GM23338 (cell line): ENCODE measurements around the gene CDH5. TPM values are rescaled to one million over a fixed set of nuclear protein-coding genes. Genes with fewer than 3 reads are reported as not detected.

Experiments used
- ATAC-seq: fragments of 200-7000 bp; cut with Tn5 transposase; 3 replicates; pipeline ENCODE4 v1.9.1; 2020
- DNase-seq: peaks from one replicate; pipeline ENCODE4 v3.0.0-alpha.2; 2015; ENCODE audit warnings: low spot score
- H2AFZ ChIP-seq: fragments of 200-600 bp; sonication (generic); 2 replicates; pipeline ENCODE4 v1.8.0; 2016; ENCODE audit warnings: antibody characterized with exemption, mild to moderate bottlenecking, moderate library complexity
- H3F3A ChIP-seq: fragments of 200-600 bp; sonication (generic); replicated peaks from 2 replicates; pipeline ENCODE4 v1.8.0; 2017; ENCODE audit warnings: antibody characterized with exemption, mixed run types, low read depth
- H3K27ac ChIP-seq: fragments of 200-600 bp; sonication (generic); 2 replicates; pipeline ENCODE4 v1.6.1; 2016; ENCODE audit warnings: low read depth
- H3K27me3 ChIP-seq: fragments of 200-600 bp; sonication (generic); 2 replicates; pipeline ENCODE4 v1.8.0; 2016; ENCODE audit warnings: mild to moderate bottlenecking, mixed run types, moderate library complexity; ENCODE audit not compliant: insufficient read depth
- H3K36me3 ChIP-seq: fragments of 200-600 bp; sonication (generic); 2 replicates; pipeline ENCODE4 v1.8.0; 2016; ENCODE audit warnings: mild to moderate bottlenecking; ENCODE audit not compliant: insufficient read depth
- H3K4me1 ChIP-seq: fragments of 200-600 bp; sonication (generic); 2 replicates; pipeline ENCODE4 v1.8.0; 2016; ENCODE audit warnings: mild to moderate bottlenecking, moderate library complexity; ENCODE audit not compliant: insufficient read depth
- H3K4me2 ChIP-seq: fragments of 200-600 bp; sonication (generic); 2 replicates; pipeline ENCODE4 v1.7.1; 2017; ENCODE audit warnings: mixed run types
- H3K4me3 ChIP-seq: fragments of 200-600 bp; sonication (generic); 2 replicates; pipeline ENCODE4 v1.6.1; 2016; ENCODE audit warnings: mixed run types
- H3K79me2 ChIP-seq: fragments of 200-600 bp; sonication (generic); replicated peaks from 2 replicates; pipeline ENCODE4 v1.8.0; 2017; ENCODE audit warnings: mild to moderate bottlenecking; ENCODE audit not compliant: insufficient read depth
- H3K9me2 ChIP-seq: fragments of 200-600 bp; sonication (generic); 2 replicates; pipeline ENCODE4 v1.8.0; 2017; ENCODE audit not compliant: insufficient read depth
- H4K20me1 ChIP-seq: fragments of 200-600 bp; sonication (generic); replicated peaks from 2 replicates; pipeline ENCODE4 v1.8.0; 2017; ENCODE audit warnings: mild to moderate bottlenecking; ENCODE audit not compliant: insufficient read depth
- H3K27ac Mint-ChIP-seq: 2 replicates; pipeline ENCODE4 v1.8.0; 2020; ENCODE audit warnings: inconsistent platforms, mild to moderate bottlenecking, moderate library complexity, mixed read lengths
- H3K27me3 Mint-ChIP-seq: 3 replicates; pipeline ENCODE4 v1.8.0; 2022; ENCODE audit warnings: low read depth, mild to moderate bottlenecking, moderate library complexity, mixed read lengths, inconsistent platforms; ENCODE audit not compliant: insufficient read depth, poor library complexity
- H3K36me3 Mint-ChIP-seq: 3 replicates; pipeline ENCODE4 v1.8.0; 2021; ENCODE audit warnings: low read depth, mild to moderate bottlenecking, inconsistent platforms, moderate library complexity, mixed read lengths
- H3K4me1 Mint-ChIP-seq: 3 replicates; pipeline ENCODE4 v1.8.0; 2020; ENCODE audit warnings: mild to moderate bottlenecking, inconsistent platforms, mixed read lengths
- H3K4me3 Mint-ChIP-seq: 3 replicates; pipeline ENCODE4 v1.8.0; 2021; ENCODE audit warnings: moderate library complexity, mild to moderate bottlenecking, inconsistent platforms, mixed read lengths
- H3K9me3 Mint-ChIP-seq: 3 replicates; pipeline ENCODE4 v1.8.0; 2020; ENCODE audit warnings: moderate library complexity, mild to moderate bottlenecking, inconsistent platforms, mixed read lengths
- CREB1 ChIP-seq: fragments of 250-450 bp; sonication (Bioruptor Pico); IDR thresholded peaks from 2 replicates; pipeline ENCODE4 v1.5.0; 2020; ENCODE audit warnings: low read depth, mild to moderate bottlenecking, moderate library complexity
- CTCF ChIP-seq, 2 experiments: fragments of 200-600 bp in 1 of 2; sonication (generic) in 1 of 2; conservative IDR thresholded peaks; 2 replicates each; pipeline versions ENCODE4 v1.5.1 to v1.6.1; 2016 to 2017; ENCODE audit warnings: antibody characterized with exemption in 2 of 2, low read depth in 2 of 2, mild to moderate bottlenecking in 2 of 2, moderate library complexity in 1 of 2
- ETS1 ChIP-seq: IDR thresholded peaks from 2 replicates; pipeline ENCODE4 v1.6.1; 2016; ENCODE audit warnings: antibody characterized with exemption
- EZH2 ChIP-seq: fragments of 200-600 bp; sonication (generic); IDR thresholded peaks from one replicate; pipeline ENCODE4 v1.8.0; 2017; ENCODE audit warnings: antibody characterized with exemption, mild to moderate bottlenecking, low read depth; ENCODE audit not compliant: unreplicated experiment
- EZH2phosphoT487 ChIP-seq: fragments of 200-600 bp; sonication (generic); IDR thresholded peaks from one replicate; pipeline ENCODE4 v1.8.1; 2018; ENCODE audit warnings: antibody characterized with exemption; ENCODE audit not compliant: unreplicated experiment
- JUNB ChIP-seq: IDR thresholded peaks from one replicate; pipeline ENCODE4 v1.6.1; 2016; ENCODE audit warnings: antibody characterized with exemption; ENCODE audit not compliant: unreplicated experiment
- NANOG ChIP-seq: IDR thresholded peaks from 2 replicates; pipeline ENCODE4 v1.6.1; 2016; ENCODE audit warnings: antibody characterized with exemption, borderline replicate concordance
- POLR2AphosphoS5 ChIP-seq: IDR thresholded peaks from 2 replicates; pipeline ENCODE4 v1.6.1; 2016; ENCODE audit warnings: antibody characterized with exemption, low read depth
- STAT1 ChIP-seq: IDR thresholded peaks from one replicate; pipeline ENCODE4 v1.6.1; 2016; ENCODE audit warnings: antibody characterized with exemption; ENCODE audit not compliant: unreplicated experiment
- ZNF114 ChIP-seq: fragments of 250-450 bp; sonication (Bioruptor Pico); IDR thresholded peaks from 2 replicates; pipeline ENCODE4 v1.5.0; 2020; ENCODE audit warnings: mild to moderate bottlenecking, moderate library complexity
- ZNF331 ChIP-seq: fragments of 250-450 bp; sonication (Bioruptor Pico); IDR thresholded peaks from 2 replicates; pipeline ENCODE4 v1.5.0; 2020; ENCODE audit warnings: low read depth, mild to moderate bottlenecking, moderate library complexity
- ZNF462 ChIP-seq: fragments of 250-450 bp; sonication (Bioruptor Pico); IDR thresholded peaks from 2 replicates; pipeline ENCODE4 v1.5.0; 2020; ENCODE audit warnings: mild to moderate bottlenecking, moderate library complexity
- polyA plus RNA-seq: library from polyadenylated mRNA; unstranded; fragments of >200 nt; fragmentation: Nextera tagmentation; extraction: Ambion mirVana; gene quantifications from 2 replicates; pipeline ENCODE4 v1.2.1, GENCODE V29; 2016
- total RNA-seq: library from RNA; depleted of rRNA; stranded (reverse); fragments of >200 nt; shearing (Covaris generic); gene quantifications from 2 replicates; pipeline ENCODE4 v1.2.3, GENCODE V29; 2014
- TF ChIP-seq, protein P1 (sequence below): IDR thresholded peaks from one replicate; pipeline ENCODE4 v1.6.1; 2018; ENCODE audit warnings: antibody characterized with exemption; ENCODE audit not compliant: unreplicated experiment

The CDH5 gene
- total and polyA plus RNA-seq, 2 experiments from 2014 or later, result 0.18 TPM; not detected in 1

- H3K27me3 Mint-ChIP-seq, result no peaks in the 10 kb centered on the region
- TF ChIP-seq CTCF (conservative IDR thresholded peaks at IDR 0.05; ENCODE audit: low read depth in 2 of 2) (no peak), EZH2phosphoT487 (no peak), EZH2 (no peak), POLR2AphosphoS5 (no peak), JUNB (no peak), ZNF462 (CRISPR knock-in tag) (no peak), ZNF331 (CRISPR knock-in tag) (no peak), ZNF114 (CRISPR knock-in tag) (no peak), NANOG (no peak), CREB1 (CRISPR knock-in tag) (no peak), ETS1 (no peak), STAT1 (no peak)
- TF ChIP-seq, protein P1, sequence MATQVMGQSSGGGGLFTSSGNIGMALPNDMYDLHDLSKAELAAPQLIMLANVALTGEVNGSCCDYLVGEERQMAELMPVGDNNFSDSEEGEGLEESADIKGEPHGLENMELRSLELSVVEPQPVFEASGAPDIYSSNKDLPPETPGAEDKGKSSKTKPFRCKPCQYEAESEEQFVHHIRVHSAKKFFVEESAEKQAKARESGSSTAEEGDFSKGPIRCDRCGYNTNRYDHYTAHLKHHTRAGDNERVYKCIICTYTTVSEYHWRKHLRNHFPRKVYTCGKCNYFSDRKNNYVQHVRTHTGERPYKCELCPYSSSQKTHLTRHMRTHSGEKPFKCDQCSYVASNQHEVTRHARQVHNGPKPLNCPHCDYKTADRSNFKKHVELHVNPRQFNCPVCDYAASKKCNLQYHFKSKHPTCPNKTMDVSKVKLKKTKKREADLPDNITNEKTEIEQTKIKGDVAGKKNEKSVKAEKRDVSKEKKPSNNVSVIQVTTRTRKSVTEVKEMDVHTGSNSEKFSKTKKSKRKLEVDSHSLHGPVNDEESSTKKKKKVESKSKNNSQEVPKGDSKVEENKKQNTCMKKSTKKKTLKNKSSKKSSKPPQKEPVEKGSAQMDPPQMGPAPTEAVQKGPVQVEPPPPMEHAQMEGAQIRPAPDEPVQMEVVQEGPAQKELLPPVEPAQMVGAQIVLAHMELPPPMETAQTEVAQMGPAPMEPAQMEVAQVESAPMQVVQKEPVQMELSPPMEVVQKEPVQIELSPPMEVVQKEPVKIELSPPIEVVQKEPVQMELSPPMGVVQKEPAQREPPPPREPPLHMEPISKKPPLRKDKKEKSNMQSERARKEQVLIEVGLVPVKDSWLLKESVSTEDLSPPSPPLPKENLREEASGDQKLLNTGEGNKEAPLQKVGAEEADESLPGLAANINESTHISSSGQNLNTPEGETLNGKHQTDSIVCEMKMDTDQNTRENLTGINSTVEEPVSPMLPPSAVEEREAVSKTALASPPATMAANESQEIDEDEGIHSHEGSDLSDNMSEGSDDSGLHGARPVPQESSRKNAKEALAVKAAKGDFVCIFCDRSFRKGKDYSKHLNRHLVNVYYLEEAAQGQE, result no peak
- Histone ChIP-seq H3K36me3 (no peaks in the 10 kb centered on the region), H3K4me1 (no peaks in the 10 kb centered on the region), H3F3A (no peaks in the 10 kb centered on the region), H4K20me1 (no peaks in the 10 kb centered on the region), H3K79me2 (no peaks in the 10 kb centered on the region), H2AFZ (no peak overlapping the region), H3K27ac (no peak overlapping the region), H3K27me3 (no peaks in the 10 kb centered on the region), H3K4me3 (no peak overlapping the region), H3K4me2 (no peak overlapping the region), H3K9me2 (no peaks in the 10 kb centered on the region)
- no peaks in the 10 kb centered on the region for H3K9me3 Mint-ChIP-seq
- H3K4me1 Mint-ChIP-seq, result peaks cover 16% of the 10 kb centered on the region
- no peak overlapping the region for H3K4me3 Mint-ChIP-seq
- ATAC-seq, result no peak
- H3K27ac Mint-ChIP-seq, result no peak overlapping the region
- H3K36me3 Mint-ChIP-seq, result no peaks in the 10 kb centered on the region
- no peak for DNase-seq
Observed at GRCh38 chr16:66399031-66399430, 32.5 kb downstream of the CDH5 start.
